ENCODE results near the gene PCNX2.
A peak's percentile ranks its signal among the peaks of the same experiment; 100 is the strongest.

Gene PCNX2

DNA sequence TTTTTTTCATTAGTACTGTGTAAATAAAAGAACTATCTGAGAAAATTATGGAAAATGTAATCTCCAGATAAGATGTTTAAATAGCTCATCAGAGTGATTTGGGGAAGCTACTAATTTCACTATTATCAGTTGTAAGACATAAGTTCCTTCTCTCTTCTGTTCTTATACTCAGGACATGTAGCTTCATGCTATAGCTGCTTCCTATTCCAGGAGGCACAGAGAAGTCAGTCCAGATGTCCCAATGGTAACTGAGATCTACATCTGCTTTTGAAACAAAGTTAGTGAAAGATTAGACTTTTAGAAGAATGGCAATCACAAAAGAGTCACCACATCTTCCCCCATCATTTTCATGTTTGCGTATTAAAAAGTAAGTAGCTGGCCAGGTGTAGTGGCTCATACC lies 37.6 kb upstream of the PCNX2 start:
- Histone ChIP-seq H3K9ac (ENCODE audit: low read length) (no peak overlapping the region), H3K36me3 (ENCODE audit: low read length) (no peaks in the 10 kb centered on the region), H3K79me2 (ENCODE audit: insufficient read depth, low read length) (no peaks in the 10 kb centered on the region), H3K9me2 (replicated peaks; ENCODE audit: insufficient read depth, low read length) (no peaks in the 10 kb centered on the region), H3K4me2 (ENCODE audit: low read depth, low read length, poor library complexity, severe bottlenecking) (no peak overlapping the region), H3F3A (ENCODE audit: insufficient read depth) (no peaks in the 10 kb centered on the region), H3K9me3 (ENCODE audit: insufficient read depth, low read length) (no peaks in the 10 kb centered on the region), H3K27me3 (ENCODE audit: low read length) (no peaks in the 10 kb centered on the region), H3K27ac (ENCODE audit: low read depth, low read length) (no peak overlapping the region), H2AFZ (ENCODE audit: low read depth, low read length, severe bottlenecking) (no peak overlapping the region), H3K4me3 (ENCODE audit: insufficient read depth, low read length, poor library complexity, severe bottlenecking) (no peak overlapping the region), H4K20me1 (ENCODE audit: low read depth, low read length) (no peaks in the 10 kb centered on the region)
- no peak for TF ChIP-seq CTCF (IDR thresholded peaks at IDR 0.05; ENCODE audit: insufficient read depth, low read length, poor library complexity, severe bottlenecking)
- TF ChIP-seq EZH2phosphoT487 (conservative IDR thresholded peaks at IDR 0.05; ENCODE audit: low read length): no peak

DNA sequence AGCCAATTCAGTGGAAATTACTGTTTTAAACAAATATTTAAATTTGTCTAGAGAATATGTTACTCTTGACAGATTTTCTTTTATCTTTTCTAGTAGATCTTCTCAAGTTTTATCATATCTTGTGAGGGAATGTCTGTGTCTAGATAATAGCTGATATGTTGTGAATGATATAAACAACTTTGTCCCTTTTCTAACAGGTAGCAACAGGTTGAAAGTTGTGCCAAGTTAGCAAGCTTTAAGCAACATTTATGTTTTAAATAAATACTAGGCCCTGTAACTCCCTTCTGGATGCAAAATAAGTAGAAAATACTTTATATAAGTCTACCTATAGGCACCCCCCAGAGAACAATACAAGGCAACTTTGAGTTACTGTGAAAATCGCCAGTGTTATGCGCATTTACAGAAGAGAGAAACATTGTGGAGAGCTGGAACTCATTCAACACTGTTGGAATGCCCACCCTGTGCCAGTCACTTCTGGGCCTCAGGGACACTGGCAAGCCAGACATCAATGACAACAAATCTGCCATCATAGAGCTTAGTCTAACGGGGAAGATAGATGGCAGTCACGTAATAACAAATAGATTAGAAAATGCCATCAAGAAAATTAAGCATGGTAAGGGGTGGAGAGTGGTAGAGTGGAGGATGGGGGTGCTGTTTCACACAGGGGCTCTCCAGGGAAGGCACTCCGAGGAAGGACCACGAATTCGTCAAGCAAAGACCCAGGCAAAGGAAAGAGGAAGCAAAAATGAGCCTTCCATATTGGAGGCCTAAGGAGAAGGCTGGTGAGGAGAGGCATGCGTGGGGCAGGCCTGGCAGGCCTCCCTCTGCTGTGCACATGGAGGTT lies 36.4 kb upstream of the PCNX2 start:
- no peaks in the 10 kb centered on the region for H3F3A ChIP-seq (ENCODE audit: insufficient read depth)
- no peaks in the 10 kb centered on the region for H3K9me2 ChIP-seq (replicated peaks; ENCODE audit: insufficient read depth, low read length)
- H2AFZ ChIP-seq (ENCODE audit: low read depth, low read length, severe bottlenecking): no peak overlapping the region
- no peak overlapping the region for H3K4me2 ChIP-seq (ENCODE audit: low read depth, low read length, poor library complexity, severe bottlenecking)
- H3K4me3 ChIP-seq (ENCODE audit: insufficient read depth, low read length, poor library complexity, severe bottlenecking): no peak overlapping the region
- no peak overlapping the region for H3K9ac ChIP-seq (ENCODE audit: low read length)
- no peaks in the 10 kb centered on the region for H3K79me2 ChIP-seq (ENCODE audit: insufficient read depth, low read length)
- TF ChIP-seq EZH2phosphoT487 (conservative IDR thresholded peaks at IDR 0.05; ENCODE audit: low read length) (no peak), CTCF (IDR thresholded peaks at IDR 0.05; ENCODE audit: insufficient read depth, low read length, poor library complexity, severe bottlenecking) (no peak)
- H3K36me3 ChIP-seq (ENCODE audit: low read length): no peaks in the 10 kb centered on the region
- no peaks in the 10 kb centered on the region for H3K9me3 ChIP-seq (ENCODE audit: insufficient read depth, low read length)
- H4K20me1 ChIP-seq (ENCODE audit: low read depth, low read length): no peaks in the 10 kb centered on the region
- H3K27me3 ChIP-seq (ENCODE audit: low read length): no peaks in the 10 kb centered on the region
- H3K27ac ChIP-seq (ENCODE audit: low read depth, low read length): no peak overlapping the region

DNA sequence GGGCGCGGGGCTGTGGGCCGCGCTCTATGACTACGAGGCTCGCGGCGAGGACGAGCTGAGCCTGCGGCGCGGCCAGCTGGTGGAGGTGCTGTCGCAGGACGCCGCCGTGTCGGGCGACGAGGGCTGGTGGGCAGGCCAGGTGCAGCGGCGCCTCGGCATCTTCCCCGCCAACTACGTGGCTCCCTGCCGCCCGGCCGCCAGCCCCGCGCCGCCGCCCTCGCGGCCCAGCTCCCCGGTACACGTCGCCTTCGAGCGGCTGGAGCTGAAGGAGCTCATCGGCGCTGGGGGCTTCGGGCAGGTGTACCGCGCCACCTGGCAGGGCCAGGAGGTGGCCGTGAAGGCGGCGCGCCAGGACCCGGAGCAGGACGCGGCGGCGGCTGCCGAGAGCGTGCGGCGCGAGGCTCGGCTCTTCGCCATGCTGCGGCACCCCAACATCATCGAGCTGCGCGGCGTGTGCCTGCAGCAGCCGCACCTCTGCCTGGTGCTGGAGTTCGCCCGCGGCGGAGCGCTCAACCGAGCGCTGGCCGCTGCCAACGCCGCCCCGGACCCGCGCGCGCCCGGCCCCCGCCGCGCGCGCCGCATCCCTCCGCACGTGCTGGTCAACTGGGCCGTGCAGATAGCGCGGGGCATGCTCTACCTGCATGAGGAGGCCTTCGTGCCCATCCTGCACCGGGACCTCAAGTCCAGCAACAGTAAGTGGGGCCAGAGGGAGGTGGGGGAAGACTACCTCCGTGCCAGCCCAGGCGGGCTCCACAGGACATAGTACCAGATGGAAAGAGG lies 32.8 kb upstream of the PCNX2 start:
- no peaks in the 10 kb centered on the region for H3K9me2 ChIP-seq (replicated peaks; ENCODE audit: insufficient read depth, low read length)
- H3K27ac ChIP-seq (ENCODE audit: low read depth, low read length): no peak overlapping the region
- H4K20me1 ChIP-seq (ENCODE audit: low read depth, low read length): no peaks in the 10 kb centered on the region
- H3K4me3 ChIP-seq (ENCODE audit: insufficient read depth, low read length, poor library complexity, severe bottlenecking): peak overlapping the region; percentile 69
- peak overlapping the region; percentile 93 for H2AFZ ChIP-seq (ENCODE audit: low read depth, low read length, severe bottlenecking)
- H3K9ac ChIP-seq (ENCODE audit: low read length): peak overlapping the region; percentile 65
- no peaks in the 10 kb centered on the region for H3K9me3 ChIP-seq (ENCODE audit: insufficient read depth, low read length)
- peak overlapping the region; percentile 83 for H3K4me2 ChIP-seq (ENCODE audit: low read depth, low read length, poor library complexity, severe bottlenecking)
- H3K27me3 ChIP-seq (ENCODE audit: low read length): no peaks in the 10 kb centered on the region
- TF ChIP-seq CTCF (IDR thresholded peaks at IDR 0.05; ENCODE audit: insufficient read depth, low read length, poor library complexity, severe bottlenecking): no peak
- TF ChIP-seq EZH2phosphoT487 (conservative IDR thresholded peaks at IDR 0.05; ENCODE audit: low read length): no peak
- peaks cover 10% of the 10 kb centered on the region; the same call in 1 of the 2 replicates for H3F3A ChIP-seq (ENCODE audit: insufficient read depth)
- H3K36me3 ChIP-seq (ENCODE audit: low read length): no peaks in the 10 kb centered on the region
- no peaks in the 10 kb centered on the region for H3K79me2 ChIP-seq (ENCODE audit: insufficient read depth, low read length)
